ENCODE measurements around the gene CLCC1.
"Not testable (repeated sequence)": the region's sequence is repeated elsewhere in the genome, so short reads cannot be mapped to it uniquely, and the experiment has no call there.

Gene CLCC1

GRCh38 chr1:108963052-108963686, at the start of gene CLCC1:
Gene CLCC1 (minus strand): TSS chr1:108963484. CDS start chr1:108950437, 13,047 bp downstream.
- Mint-ChIP-seq H3K4me1 (ENCODE audit: low read depth) (peaks cover 29% of the 10 kb centered on the region), H3K4me3 (peak within 1 kb of the TSS; percentile 88), H3K36me3 (peaks cover 13% of the 10 kb centered on the region)

DNA sequence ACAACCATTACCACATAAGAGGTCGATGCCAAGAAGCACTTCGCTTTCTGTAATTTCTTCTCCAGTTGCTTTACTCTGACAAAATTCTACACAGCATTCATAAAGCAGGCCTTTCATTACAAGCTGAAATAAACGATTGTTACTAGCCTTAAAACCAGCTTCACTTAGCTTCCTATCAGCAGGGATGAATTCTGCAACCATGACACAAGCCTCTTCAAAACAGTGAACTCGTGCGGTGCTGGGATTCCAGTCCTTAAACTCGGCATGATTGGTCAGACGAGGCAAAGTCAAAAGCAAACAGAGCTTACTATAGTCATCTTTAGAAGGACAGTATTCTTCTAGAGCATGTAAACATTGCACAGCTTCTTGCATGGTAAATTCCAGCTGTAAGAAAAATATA, 48.1 kb upstream of the CLCC1 start:
- Mint-ChIP-seq H3K4me1 (ENCODE audit: low read depth) (no peaks in the 10 kb centered on the region), H3K4me3 (no peak overlapping the region), H3K27me3 (no peaks in the 10 kb centered on the region), H3K36me3 (peaks cover 9% of the 10 kb centered on the region), H3K27ac (no peak overlapping the region), H3K9me3 (ENCODE audit: low read depth) (peaks cover 1% of the 10 kb centered on the region)

More at GRCh38 chr1:108963052-108963686, at the start of gene CLCC1:
- H3K27me3 Mint-ChIP-seq: peaks cover 2% of the 10 kb centered on the region
- no peaks in the 10 kb centered on the region for H3K9me3 Mint-ChIP-seq (ENCODE audit: low read depth)
- peak within 1 kb of the TSS; percentile 87 for H3K27ac Mint-ChIP-seq

GRCh38 chr1:108996622-108997021, 33.3 kb upstream of the CLCC1 start:
- not testable (repeated sequence) for H3K4me1 Mint-ChIP-seq (ENCODE audit: low read depth); H3K27ac Mint-ChIP-seq; H3K9me3 Mint-ChIP-seq (ENCODE audit: low read depth); H3K4me3 Mint-ChIP-seq; H3K27me3 Mint-ChIP-seq
- H3K36me3 Mint-ChIP-seq: peaks cover 29% of the 10 kb centered on the region

GRCh38 chr1:108983114-108983513, 19.8 kb upstream of the CLCC1 start:
- no peaks in the 10 kb centered on the region for H3K4me1 Mint-ChIP-seq (ENCODE audit: low read depth)
- no peaks in the 10 kb centered on the region for H3K27me3 Mint-ChIP-seq
- H3K9me3 Mint-ChIP-seq (ENCODE audit: low read depth): no peaks in the 10 kb centered on the region
- H3K4me3 Mint-ChIP-seq: no peak overlapping the region
- no peak overlapping the region for H3K27ac Mint-ChIP-seq
- H3K36me3 Mint-ChIP-seq: peaks cover 10% of the 10 kb centered on the region

- Mint-ChIP-seq H3K36me3 (peaks cover 16% of the 10 kb centered on the region), H3K4me1 (ENCODE audit: low read depth) (no peaks in the 10 kb centered on the region), H3K9me3 (ENCODE audit: low read depth) (no peaks in the 10 kb centered on the region), H3K27ac (no peak overlapping the region), H3K27me3 (no peaks in the 10 kb centered on the region), H3K4me3 (no peak overlapping the region)
Observed at GRCh38 chr1:108976658-108977057, 13.4 kb upstream of the CLCC1 start.

DNA sequence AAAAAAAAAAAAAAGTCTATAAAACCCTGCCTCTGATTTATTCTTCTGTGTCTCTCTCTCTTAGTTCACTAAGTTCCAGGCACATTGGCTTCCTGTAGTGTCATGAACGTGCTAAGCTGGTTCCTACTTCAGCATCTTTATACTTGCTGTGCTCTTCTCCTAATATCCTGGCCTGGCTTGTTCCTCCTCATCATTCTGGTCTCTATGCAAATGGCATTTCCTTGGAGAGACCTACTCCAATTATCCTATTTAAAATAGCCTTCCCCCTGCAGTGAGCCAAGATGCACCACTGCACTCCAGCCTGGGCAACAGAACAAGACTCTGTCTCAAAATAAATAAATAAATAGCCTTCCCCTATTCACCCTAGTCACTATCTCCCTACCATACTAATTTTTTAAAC, 9.7 kb upstream of the CLCC1 start:
- no peaks in the 10 kb centered on the region for H3K9me3 Mint-ChIP-seq (ENCODE audit: low read depth)
- peaks cover 25% of the 10 kb centered on the region for H3K36me3 Mint-ChIP-seq
- H3K27ac Mint-ChIP-seq: no peak overlapping the region
- no peak overlapping the region for H3K4me3 Mint-ChIP-seq
- no peaks in the 10 kb centered on the region for H3K4me1 Mint-ChIP-seq (ENCODE audit: low read depth)
- H3K27me3 Mint-ChIP-seq: no peaks in the 10 kb centered on the region

- Mint-ChIP-seq H3K27me3 (no peaks in the 10 kb centered on the region), H3K27ac (no peak overlapping the region), H3K4me3 (no peak overlapping the region)
Observed at GRCh38 chr1:108969346-108969745, 6.1 kb upstream of the CLCC1 start.

GRCh38 chr1:108962681-108963051, 618 bp downstream of the CLCC1 start:
- Mint-ChIP-seq H3K36me3 (peaks cover 14% of the 10 kb centered on the region), H3K4me1 (ENCODE audit: low read depth) (peaks cover 34% of the 10 kb centered on the region), H3K9me3 (ENCODE audit: low read depth) (no peaks in the 10 kb centered on the region), H3K27ac (peak overlapping the region; percentile 81), H3K27me3 (peaks cover 2% of the 10 kb centered on the region), H3K4me3 (peak overlapping the region; percentile 88)

More at GRCh38 chr1:108969346-108969745, 6.1 kb upstream of the CLCC1 start:
- H3K4me1 Mint-ChIP-seq (ENCODE audit: low read depth): no peaks in the 10 kb centered on the region
- H3K36me3 Mint-ChIP-seq: peaks cover 19% of the 10 kb centered on the region
- no peaks in the 10 kb centered on the region for H3K9me3 Mint-ChIP-seq (ENCODE audit: low read depth)

DNA sequence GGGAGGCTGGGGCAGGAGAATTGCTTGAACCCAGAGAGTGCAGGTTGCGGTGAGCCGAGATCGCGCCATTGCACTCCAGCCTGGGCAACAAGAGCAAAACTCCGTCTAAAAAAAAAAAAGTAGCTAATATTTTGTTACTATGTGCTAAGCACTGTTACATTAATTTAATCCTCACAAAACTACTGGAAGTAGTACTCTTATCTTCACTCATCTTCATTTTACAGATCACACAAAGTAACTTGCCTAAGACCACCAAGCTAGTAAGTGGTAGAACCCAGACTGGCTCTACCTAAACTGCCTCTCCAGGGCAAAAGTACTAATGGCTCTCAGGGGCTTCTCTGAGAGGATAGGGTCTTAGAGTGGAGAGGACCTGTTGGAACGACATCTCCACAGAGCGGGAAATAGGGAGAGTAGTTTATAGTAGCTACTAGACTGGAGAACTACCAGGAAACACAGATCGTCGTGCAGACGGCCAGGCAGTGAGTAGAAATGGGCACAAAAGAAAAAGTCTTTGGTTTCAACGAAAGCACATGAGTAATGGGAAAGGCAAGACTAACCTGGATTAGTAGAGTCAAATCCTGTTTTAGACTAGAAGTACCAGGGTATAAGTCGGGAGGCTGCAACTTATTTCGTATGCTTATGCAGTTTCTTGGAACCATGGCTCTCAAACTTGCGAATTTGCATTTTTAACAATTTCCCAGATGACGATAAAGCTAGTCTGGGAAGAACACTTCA, 1.4 kb downstream of the CLCC1 start:
- no peaks in the 10 kb centered on the region for H3K9me3 Mint-ChIP-seq (ENCODE audit: low read depth)
- H3K4me1 Mint-ChIP-seq (ENCODE audit: low read depth): peaks cover 42% of the 10 kb centered on the region
- peaks cover 2% of the 10 kb centered on the region for H3K27me3 Mint-ChIP-seq
- H3K4me3 Mint-ChIP-seq: peak overlapping the region; percentile 88
- peaks cover 15% of the 10 kb centered on the region for H3K36me3 Mint-ChIP-seq
- H3K27ac Mint-ChIP-seq: peak overlapping the region; percentile 81

GRCh38 chr1:108961198-108961597, 2.1 kb downstream of the CLCC1 start:
- Mint-ChIP-seq H3K36me3 (peaks cover 15% of the 10 kb centered on the region), H3K4me1 (ENCODE audit: low read depth) (peaks cover 48% of the 10 kb centered on the region), H3K4me3 (no peak overlapping the region), H3K27ac (no peak overlapping the region), H3K9me3 (ENCODE audit: low read depth) (no peaks in the 10 kb centered on the region), H3K27me3 (peaks cover 2% of the 10 kb centered on the region)

- H3K27ac Mint-ChIP-seq: no peak overlapping the region
- peaks cover 2% of the 10 kb centered on the region for H3K27me3 Mint-ChIP-seq
- peak overlapping the region; percentile 18 for H3K4me3 Mint-ChIP-seq
- no peaks in the 10 kb centered on the region for H3K9me3 Mint-ChIP-seq (ENCODE audit: low read depth)
- peaks cover 53% of the 10 kb centered on the region for H3K4me1 Mint-ChIP-seq (ENCODE audit: low read depth)
- peaks cover 18% of the 10 kb centered on the region for H3K36me3 Mint-ChIP-seq
Observed at GRCh38 chr1:108960719-108961118, 2.6 kb downstream of the CLCC1 start.

- H3K9me3 Mint-ChIP-seq (ENCODE audit: low read depth): no peaks in the 10 kb centered on the region
- H3K36me3 Mint-ChIP-seq: peaks cover 28% of the 10 kb centered on the region
- H3K4me3 Mint-ChIP-seq: peak overlapping the region; percentile 14
- H3K27me3 Mint-ChIP-seq: peaks cover 2% of the 10 kb centered on the region
- no peak overlapping the region for H3K27ac Mint-ChIP-seq
- peaks cover 55% of the 10 kb centered on the region for H3K4me1 Mint-ChIP-seq (ENCODE audit: low read depth)
Observed at GRCh38 chr1:108957888-108958287, 5.4 kb downstream of the CLCC1 start.

DNA sequence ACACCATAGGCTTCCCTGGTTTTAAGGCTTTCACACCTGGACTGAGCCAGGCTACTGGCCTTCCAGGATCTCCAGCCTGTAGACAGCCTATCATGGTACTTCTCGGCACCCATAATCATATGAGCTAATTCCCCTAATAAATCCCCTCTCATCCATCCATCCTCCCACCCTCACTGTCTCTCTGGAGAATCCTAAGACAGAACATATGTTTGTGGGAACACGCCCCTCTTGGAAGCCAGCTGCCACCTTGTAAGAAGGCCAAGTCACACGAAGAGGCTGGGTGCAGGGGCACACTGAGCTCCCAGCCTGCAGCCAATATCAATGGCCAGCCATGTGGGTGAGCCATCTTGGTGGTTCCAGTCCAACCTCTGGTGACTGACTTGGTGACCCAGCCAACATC, 7.4 kb downstream of the CLCC1 start:
- Mint-ChIP-seq H3K4me3 (peak overlapping the region; percentile 10), H3K9me3 (ENCODE audit: low read depth) (no peaks in the 10 kb centered on the region), H3K27ac (no peak overlapping the region), H3K4me1 (ENCODE audit: low read depth) (peaks cover 44% of the 10 kb centered on the region), H3K36me3 (peaks cover 25% of the 10 kb centered on the region), H3K27me3 (peaks cover 2% of the 10 kb centered on the region)

GRCh38 chr1:108955111-108955510, 8.2 kb downstream of the CLCC1 start:
- Mint-ChIP-seq H3K4me3 (no peak overlapping the region), H3K4me1 (ENCODE audit: low read depth) (peaks cover 39% of the 10 kb centered on the region), H3K27me3 (no peaks in the 10 kb centered on the region), H3K36me3 (peaks cover 20% of the 10 kb centered on the region), H3K9me3 (ENCODE audit: low read depth) (no peaks in the 10 kb centered on the region), H3K27ac (no peak overlapping the region)

DNA sequence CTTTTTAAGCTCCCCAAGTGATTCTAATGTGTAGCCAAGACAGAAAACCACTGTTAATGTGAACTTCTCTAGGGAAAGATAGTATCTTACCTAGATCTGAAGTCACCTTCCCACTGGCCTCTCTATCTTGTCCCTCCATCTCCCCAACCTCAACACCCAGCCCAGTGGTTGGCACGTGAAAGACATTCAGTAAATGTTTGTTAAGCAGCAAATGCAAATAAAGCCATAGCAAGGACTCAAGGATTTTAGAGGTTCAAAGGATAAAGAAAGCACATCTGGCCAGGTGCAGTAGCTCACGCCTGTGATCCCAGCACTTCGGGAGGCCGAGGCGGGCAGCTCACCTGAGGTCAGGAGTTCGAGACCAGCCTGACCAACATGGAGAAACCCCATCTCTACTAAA, 9.8 kb downstream of the CLCC1 start:
- Mint-ChIP-seq H3K4me1 (ENCODE audit: low read depth) (peaks cover 43% of the 10 kb centered on the region), H3K36me3 (peaks cover 18% of the 10 kb centered on the region)

More for the DNA sequence above, 9.8 kb downstream of the CLCC1 start:
- Mint-ChIP-seq H3K27me3 (no peaks in the 10 kb centered on the region), H3K27ac (no peak overlapping the region), H3K4me3 (no peak overlapping the region), H3K9me3 (ENCODE audit: low read depth) (no peaks in the 10 kb centered on the region)

Data from activated naive CD8-positive, alpha-beta T cell (primary cell).